ENCODE data around the gene C1orf105.

DNA sequence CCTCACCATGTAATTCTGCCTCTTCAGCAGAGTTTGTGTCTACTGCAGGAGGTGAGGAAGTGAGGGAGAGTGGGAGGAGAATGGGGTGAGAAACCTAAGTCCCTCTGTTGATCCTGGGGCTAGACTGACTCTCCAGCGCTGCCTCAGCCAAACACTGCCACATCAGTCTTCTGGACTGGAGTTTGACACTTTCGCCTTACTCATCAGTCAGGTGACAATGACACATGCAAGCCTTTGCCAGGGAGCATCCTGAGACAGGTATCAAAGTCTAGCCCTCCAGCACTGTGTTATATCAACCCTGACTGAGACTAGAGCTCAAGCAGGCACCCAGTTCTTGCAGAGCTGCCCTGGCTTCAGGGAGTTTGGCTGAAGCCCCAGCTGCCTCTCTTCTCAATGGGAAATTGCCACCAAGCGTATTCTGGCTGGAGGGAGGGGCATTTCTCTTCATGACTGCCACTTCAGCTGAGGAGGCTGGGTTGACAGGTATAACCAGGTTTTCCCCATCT, 79.2 kb downstream of the C1orf105 start:
- TF ChIP-seq, protein P1, sequence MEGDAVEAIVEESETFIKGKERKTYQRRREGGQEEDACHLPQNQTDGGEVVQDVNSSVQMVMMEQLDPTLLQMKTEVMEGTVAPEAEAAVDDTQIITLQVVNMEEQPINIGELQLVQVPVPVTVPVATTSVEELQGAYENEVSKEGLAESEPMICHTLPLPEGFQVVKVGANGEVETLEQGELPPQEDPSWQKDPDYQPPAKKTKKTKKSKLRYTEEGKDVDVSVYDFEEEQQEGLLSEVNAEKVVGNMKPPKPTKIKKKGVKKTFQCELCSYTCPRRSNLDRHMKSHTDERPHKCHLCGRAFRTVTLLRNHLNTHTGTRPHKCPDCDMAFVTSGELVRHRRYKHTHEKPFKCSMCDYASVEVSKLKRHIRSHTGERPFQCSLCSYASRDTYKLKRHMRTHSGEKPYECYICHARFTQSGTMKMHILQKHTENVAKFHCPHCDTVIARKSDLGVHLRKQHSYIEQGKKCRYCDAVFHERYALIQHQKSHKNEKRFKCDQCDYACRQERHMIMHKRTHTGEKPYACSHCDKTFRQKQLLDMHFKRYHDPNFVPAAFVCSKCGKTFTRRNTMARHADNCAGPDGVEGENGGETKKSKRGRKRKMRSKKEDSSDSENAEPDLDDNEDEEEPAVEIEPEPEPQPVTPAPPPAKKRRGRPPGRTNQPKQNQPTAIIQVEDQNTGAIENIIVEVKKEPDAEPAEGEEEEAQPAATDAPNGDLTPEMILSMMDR (optimal IDR thresholded peaks at IDR 0.05 in 1 of 3, IDR thresholded peaks at IDR 0.05 in 1 of 3, conservative IDR thresholded peaks at IDR 0.05 in 1 of 3; ENCODE audit: extremely low read depth in 1 of 3, insufficient read depth in 2 of 3, low read length in 3 of 3), result no peak
- TF ChIP-seq EZH2 (IDR thresholded peaks at IDR 0.05; ENCODE audit: low read length), result no peak

Data from keratinocyte (primary cell).